Activated CD8-positive, alpha-beta memory T cell treated with anti-CD3 and anti-CD28 coated beads, Interleukin-2, amount 50 U/mL, for 1 hour (primary cell): ENCODE measurements around the gene DLST.

Source experiments
- DNase-seq: peaks from one replicate; pipeline ENCODE4 v3.0.0-alpha.2; 2020; ENCODE audit errors: extremely low read depth

The DLST gene

DNA sequence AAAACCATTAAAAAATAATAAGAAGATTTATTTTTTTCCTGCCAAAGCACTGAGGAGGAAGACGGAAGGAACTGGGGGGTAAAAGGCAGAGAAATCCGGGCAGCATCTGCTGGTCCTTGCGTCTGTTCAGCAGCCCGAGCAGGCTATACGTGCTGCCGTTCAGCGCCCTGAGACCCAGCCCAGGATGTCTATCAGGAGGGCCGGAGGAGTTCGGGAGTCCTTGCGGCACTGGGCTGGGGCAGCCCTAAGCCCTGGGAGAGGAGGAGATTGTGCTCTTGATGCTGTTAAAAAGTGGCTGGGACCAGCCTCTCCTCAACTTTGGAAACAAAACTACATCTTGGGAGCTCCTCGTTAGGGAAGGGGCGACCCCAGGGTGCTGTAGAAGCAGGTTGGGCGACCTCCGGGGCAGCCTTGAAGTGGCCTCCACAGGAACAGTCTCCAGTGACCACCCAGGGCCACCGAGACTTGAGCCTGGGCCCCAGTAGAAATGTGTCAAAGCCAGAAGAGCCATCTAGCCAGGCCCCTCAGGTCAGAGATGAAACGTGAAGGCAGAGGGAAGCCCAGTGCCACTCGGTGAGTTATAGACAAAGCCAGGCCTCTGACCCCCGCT is 59.3 kb downstream of the DLST start:
- DNase-seq: no peak

DNA sequence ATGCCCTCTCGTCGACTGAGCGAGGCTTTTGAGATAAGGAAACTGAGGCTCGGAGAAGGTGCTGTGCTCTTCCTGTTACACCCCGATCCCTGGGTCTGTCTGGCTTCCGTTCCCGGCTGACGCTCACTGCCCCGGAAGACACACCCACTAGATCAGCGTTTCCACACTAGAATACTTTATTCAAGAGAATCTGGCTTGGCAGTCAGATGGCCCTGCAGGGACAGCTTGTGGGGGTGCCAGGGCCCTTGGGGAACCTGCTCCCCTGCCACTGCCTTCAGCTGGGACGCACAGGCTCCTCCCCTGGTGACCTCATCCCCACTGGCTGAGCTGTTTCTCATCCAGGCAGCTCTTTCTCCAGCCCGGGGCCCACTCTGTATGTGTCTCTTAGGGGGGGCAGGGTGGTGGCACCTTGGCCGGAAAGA is 60.0 kb downstream of the DLST start:
- peak; percentile 17 for DNase-seq

- DNase-seq: no peak
Measured at GRCh38 chr14:74942181-74942580, 60.5 kb downstream of the DLST start.

DNA sequence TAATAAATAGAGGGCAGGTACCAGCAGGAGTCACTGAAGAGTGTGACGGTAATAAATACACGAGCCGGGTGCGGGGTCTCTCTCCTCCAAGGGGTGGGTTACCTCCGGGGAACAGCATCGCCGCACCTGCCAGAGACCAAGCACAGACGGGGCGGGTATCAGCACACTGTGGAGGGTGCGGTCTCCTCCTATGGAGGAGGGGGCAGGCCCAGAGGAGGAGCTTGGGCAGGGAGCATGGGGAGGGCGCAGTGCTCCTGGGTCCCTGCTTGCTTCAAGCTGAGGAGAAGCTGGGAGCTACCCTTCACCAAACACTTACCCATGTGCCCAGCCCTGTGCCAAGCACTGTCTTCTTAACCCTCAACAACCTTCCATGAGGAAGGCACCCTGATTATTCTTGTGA is 60.9 kb downstream of the DLST start:
- DNase-seq: no peak

DNA sequence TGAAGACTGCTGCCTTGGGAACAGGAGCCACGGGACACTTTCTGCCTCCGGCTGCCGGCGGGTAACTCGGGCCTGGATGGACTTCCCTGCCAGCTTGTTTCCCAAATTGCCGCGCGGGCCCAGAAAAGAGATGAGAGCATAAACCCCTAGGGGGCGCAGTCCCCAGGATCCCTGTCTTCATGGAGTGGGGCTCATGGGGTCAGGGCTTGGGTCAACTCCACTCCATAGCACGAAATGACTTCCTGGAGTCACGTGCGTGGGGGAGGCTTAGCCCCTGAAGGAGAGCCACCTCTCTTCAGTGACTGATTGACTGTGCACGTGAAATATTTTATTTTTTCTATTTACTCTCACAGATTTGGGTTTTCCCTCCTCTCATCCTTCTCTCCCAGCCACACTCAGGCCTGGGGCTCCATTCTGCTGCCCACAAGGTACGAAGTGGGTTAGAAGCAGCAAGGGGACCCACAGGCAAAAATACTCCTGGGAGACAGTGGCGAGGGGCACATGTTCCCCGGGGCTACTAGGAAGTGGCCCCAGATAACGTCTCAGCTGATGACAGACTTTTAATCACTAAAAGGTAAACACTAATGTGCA is 63.6 kb downstream of the DLST start:
- no peak for DNase-seq

DNA sequence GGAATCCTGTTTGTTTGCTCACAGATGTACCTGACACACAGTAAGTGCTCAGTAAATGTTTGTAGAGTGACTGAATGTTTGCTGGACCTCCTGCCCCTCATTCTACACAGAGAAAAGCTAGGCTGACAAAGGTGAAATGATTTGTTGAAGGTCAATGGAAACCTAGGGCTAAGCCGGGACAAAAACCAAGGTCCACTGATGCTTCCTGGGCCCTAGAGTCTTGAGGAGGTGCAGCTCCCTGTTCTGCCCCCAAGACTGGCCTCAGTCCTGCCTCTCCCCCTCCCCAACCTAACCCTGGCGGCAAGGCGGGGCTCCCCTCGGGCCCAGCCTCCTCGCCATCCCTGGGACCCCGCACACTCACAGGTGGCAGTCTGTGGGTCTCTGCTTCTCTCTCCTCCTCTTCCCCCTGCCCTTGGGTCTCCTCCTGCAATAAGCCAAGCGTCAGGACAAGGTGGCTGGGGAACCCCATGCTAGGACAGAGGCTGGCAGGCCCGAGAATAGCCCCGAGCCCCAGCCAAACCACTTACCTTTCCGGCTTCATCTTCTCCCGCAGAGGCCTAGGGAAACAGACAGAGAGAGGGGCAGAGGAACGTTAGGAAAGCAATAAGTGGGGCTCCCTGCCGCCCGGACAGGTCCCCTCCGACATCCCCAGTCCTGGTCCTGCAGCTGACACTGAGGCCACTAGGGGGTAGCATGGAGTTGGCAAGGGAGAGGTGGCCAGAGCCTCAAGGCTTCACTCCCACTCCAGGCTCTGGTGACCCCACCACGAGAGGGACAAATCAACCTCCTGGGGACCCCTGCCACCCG is 64.3 kb downstream of the DLST start:
- DNase-seq: peak; percentile 42

GRCh38 chr14:74946659-74947281 is 65.1 kb downstream of the DLST start:
- no peak for DNase-seq

GRCh38 chr14:74947353-74948227 is 65.9 kb downstream of the DLST start:
- no peak for DNase-seq

DNA sequence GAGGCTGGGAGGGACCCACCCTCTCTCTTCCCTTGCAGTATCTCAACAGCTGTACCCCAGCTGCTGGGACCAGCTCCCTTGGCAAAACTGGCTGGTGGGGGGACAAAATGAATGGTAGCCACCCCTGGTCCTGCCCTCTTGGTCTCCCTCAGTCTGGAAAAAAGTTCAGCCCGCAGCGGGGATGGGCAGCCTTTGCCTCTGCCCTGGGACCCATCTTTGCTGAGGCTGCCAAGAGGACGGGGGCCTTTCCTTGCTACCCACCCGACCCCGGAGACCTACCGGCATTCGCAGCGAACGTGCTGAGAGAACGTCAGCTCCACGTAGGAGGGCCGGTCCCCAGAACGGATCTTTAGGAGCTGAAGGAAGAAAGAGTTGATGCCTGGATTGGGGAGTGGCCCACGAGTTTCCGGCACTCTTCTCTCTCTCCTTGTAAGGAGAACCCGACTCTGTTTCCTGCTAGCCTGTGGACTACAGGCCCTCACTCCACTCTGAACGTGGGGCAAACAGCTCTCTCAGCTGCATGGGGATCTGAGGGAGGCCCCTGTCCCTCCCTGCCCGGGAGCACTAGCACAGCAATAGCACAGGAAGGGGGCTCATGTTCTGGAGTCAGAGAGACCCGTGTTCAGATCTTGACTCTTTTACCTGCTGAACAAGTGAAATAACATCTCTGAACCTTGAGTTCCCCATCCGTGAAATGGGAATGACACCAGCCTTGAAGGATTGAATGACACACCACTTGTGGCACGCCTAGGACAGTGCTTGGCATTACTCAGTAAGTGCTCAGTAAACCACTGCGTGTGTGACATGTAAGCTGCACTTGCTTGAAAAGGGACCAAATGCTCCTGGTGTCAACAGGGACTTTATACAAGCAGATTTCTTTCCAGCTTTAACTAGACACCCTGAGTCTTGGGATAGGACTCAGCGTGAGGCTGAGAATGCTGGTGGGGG is 66.8 kb downstream of the DLST start:
- DNase-seq: no peak

GRCh38 chr14:74949191-74949601 is 67.5 kb downstream of the DLST start:
- DNase-seq: no peak

- DNase-seq: no peak
Measured at GRCh38 chr14:74949859-74950573, 68.3 kb downstream of the DLST start.

DNA sequence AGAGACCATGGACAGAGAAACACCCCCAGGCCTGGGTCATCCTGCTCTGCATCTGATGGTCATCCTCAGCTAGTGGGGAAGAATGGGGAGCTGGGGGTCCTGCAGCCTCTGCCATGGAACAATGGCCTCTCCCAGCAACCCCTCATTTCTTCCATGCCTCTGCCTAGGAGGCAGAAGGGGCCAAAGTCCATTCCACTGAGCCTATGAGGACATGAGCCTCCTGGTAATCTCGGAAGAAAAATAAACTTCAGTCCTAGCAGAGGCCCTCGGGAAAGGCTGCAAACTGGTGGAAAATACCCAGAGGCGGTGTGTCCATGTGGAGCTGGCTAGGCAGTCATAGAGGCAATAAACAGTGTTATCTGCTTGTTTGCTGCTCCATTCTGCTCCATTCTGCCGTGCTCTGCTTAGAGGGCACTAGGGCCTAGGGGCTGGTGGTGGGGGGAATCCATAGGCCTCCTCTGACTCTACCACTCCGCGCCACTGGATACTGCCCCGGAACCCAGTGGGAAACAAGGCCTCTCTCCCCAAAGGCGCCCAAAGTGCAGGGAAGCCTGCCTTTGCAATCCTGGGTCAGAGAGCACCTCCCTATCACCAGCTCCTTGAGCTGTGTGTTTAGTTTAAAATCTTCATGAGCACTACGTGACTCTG is 69.2 kb downstream of the DLST start:
- no peak for DNase-seq

GRCh38 chr14:74951443-74952179 is 69.9 kb downstream of the DLST start:
- no peak for DNase-seq

DNA sequence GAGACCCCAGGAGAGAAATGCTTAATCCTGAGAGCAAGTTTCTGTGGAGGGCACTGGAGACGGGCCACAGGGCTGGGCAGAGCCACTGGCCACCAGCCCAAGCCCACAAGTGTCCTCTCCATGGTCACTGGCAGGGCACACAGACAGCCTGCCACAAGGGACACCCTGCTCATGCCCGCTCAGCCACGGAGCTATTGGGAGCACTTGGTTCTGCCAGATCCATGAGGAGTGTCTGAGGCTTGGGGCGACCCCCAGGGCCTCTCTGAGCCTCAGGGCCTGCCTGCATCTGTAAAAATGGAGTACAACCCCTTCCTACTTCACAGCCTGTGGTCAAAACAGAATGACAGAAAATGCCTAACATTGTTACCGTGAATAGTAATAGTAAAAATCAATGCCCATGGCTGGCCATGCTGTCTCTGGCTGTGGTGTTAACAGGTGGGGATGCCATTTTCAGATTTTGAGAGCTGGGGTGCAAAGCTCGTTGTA is 70.5 kb downstream of the DLST start:
- DNase-seq: no peak

DNA sequence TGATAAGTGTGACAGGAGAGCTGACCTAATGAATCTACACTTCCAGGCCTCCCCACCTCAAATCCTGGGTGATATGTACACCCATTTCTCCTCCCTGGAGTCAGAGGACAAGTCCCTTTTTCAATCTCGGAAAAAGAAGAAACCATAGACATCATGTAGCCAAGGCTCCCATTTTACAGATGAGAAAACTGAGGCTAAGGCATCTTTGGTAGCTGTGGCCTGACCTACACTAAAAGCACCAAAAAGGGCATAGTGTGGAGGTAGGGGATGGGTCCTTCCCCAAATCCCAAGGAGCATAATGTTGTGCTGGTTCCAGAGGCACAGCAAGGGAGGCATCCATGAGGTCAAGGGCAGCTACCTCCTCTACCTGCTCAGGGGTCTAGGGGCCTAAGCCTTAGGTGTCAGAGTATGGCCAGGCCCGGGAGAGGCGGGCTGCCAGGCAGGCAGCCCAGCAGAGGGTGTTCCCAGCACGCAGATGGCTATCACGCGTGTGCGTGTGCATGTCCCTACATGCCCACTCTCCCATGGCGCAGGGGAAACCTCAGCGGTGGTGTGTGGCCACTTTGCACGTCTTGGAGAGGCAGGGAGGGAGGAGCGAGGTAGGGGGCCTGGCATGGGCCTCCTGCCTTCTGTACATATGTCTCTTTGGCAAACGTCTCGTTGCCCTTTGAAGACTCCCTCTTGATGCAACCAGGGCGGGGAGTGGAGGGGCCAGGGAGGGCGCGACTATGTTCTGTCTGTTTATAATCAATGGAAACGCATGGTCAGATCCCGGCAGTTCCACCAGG is 71.2 kb downstream of the DLST start:
- DNase-seq: no peak
